HepG2 (cell line): ENCODE data around the gene SHFL. TPM values are rescaled to one million over a fixed set of nuclear protein-coding genes. Genes with fewer than 3 reads are reported as not detected.

Experiments
- DMTF1 ChIP-seq: sonication (generic); formaldehyde crosslinking; IDR thresholded peaks from 2 replicates; pipeline ENCODE4 v1.4.0; 2020; ENCODE audit warnings: mild to moderate bottlenecking, missing genetic modification reagents
- FOXC1 ChIP-seq: sonication (generic); formaldehyde crosslinking; IDR thresholded peaks from 2 replicates; pipeline ENCODE4 v1.8.0; 2022; ENCODE audit warnings: mild to moderate bottlenecking, missing genetic modification reagents, borderline replicate concordance
- KDM1A ChIP-seq: IDR thresholded peaks from 2 replicates; pipeline ENCODE4 v1.6.1; 2016; ENCODE audit warnings: missing compliant biosample characterization
- MEIS2 ChIP-seq: sonication (generic); formaldehyde crosslinking; IDR thresholded peaks from 2 replicates; pipeline ENCODE4 v1.9.0; 2021; ENCODE audit warnings: mild to moderate bottlenecking, missing genetic modification reagents
- NFE2L2 ChIP-seq: fragments of 150-350 bp; IDR thresholded peaks from 2 replicates; pipeline ENCODE4 v1.6.1; 2014; ENCODE audit warnings: low read length
- U2AF1 ChIP-seq: fragments of 200-400 bp; formaldehyde crosslinking; optimal IDR thresholded peaks from 2 replicates; pipeline ENCODE3; 2017; ENCODE audit warnings: mild to moderate bottlenecking, low read depth, low read length
- ZNF207 ChIP-seq: fragments of 450-650 bp; IDR thresholded peaks from 2 replicates; pipeline ENCODE4 v1.6.1; 2016; ENCODE audit warnings: antibody characterized with exemption, borderline replicate concordance
- ZNF296 ChIP-seq: sonication (generic); formaldehyde crosslinking; conservative IDR thresholded peaks from 2 replicates; pipeline ENCODE4 v1.5.0; 2020; ENCODE audit warnings: mild to moderate bottlenecking, missing genetic modification reagents
- ZNF44 ChIP-seq: sonication (generic); formaldehyde crosslinking; IDR thresholded peaks from 2 replicates; pipeline ENCODE4 v1.5.1; 2020; ENCODE audit warnings: mild to moderate bottlenecking, missing genetic modification reagents
- ZNF468 ChIP-seq: sonication (generic); formaldehyde crosslinking; IDR thresholded peaks from 2 replicates; pipeline ENCODE4 v1.8.0; 2022; ENCODE audit warnings: mild to moderate bottlenecking, moderate library complexity, missing genetic modification reagents
- ZNF563 ChIP-seq: sonication (generic); formaldehyde crosslinking; IDR thresholded peaks from 2 replicates; pipeline ENCODE4 v1.8.0; 2022; ENCODE audit warnings: mild to moderate bottlenecking, moderate library complexity, missing genetic modification reagents
- ZNF781 ChIP-seq: sonication (generic); formaldehyde crosslinking; IDR thresholded peaks from 2 replicates; pipeline ENCODE4 v1.5.1; 2020; ENCODE audit warnings: borderline replicate concordance, mild to moderate bottlenecking, missing genetic modification reagents; ENCODE audit errors: not compliant biosample characterization
- ZSCAN25 ChIP-seq: sonication (generic); formaldehyde crosslinking; IDR thresholded peaks from 2 replicates; pipeline ENCODE4 v1.8.0; 2022; ENCODE audit warnings: mild to moderate bottlenecking, missing genetic modification reagents
- polyA plus RNA-seq, 8 experiments: library from polyadenylated mRNA; depleted of rRNA in 3 of 8; stranded (reverse) in 7 of 8; unstranded in 1 of 8; fragments of >200 nt; fragmentation: Illumina TruSeq in 4 of 8; extraction: Trizol in 4 of 8; gene quantifications; 2 replicates each; pipeline versions ENCODE4 v1.2.1 to v1.2.3, GENCODE V29; 2011 to 2016; ENCODE audit warnings: low read depth in 4 of 8, missing spikeins in 1 of 8, mixed read lengths in 1 of 8; ENCODE audit not compliant: insufficient read depth in 1 of 8
- total RNA-seq, 5 experiments: library from RNA; depleted of rRNA; stranded (reverse); fragments of >200 nt; fragmentation: Illumina TruSeq; extraction: Trizol; gene quantifications; 2 replicates each; pipeline ENCODE4 v1.2.3, GENCODE V29; 2016; ENCODE audit warnings: low read depth in 1 of 5
- TF ChIP-seq, protein P1 (sequence below): IDR thresholded peaks from 2 replicates; pipeline ENCODE4 v1.6.1; 2016; ENCODE audit warnings: low read depth, control low read depth
- TF ChIP-seq, protein P2 (sequence below): sonication (generic); formaldehyde crosslinking; IDR thresholded peaks from 2 replicates; pipeline ENCODE4 v1.4.0; 2020; ENCODE audit warnings: mild to moderate bottlenecking, missing genetic modification reagents, borderline replicate concordance
- TF ChIP-seq, protein P3 (sequence below): IDR thresholded peaks from 2 replicates; pipeline ENCODE4 v1.6.1; 2016; ENCODE audit warnings: mild to moderate bottlenecking, missing biosample characterization, missing genetic modification reagents
- TF ChIP-seq, protein P4 (sequence below): IDR thresholded peaks from 2 replicates; pipeline ENCODE4 v1.6.1; 2016; ENCODE audit warnings: missing genetic modification reagents, missing compliant biosample characterization
- TF ChIP-seq, protein P5 (sequence below): sonication (generic); formaldehyde crosslinking; IDR thresholded peaks from 2 replicates; pipeline ENCODE4 v1.8.0; 2022; ENCODE audit warnings: mild to moderate bottlenecking, missing genetic modification reagents, moderate library complexity
- TF ChIP-seq, protein P6 (sequence below): sonication (generic); formaldehyde crosslinking; IDR thresholded peaks from 2 replicates; pipeline ENCODE4 v1.4.0; 2020; ENCODE audit warnings: missing genetic modification reagents

Gene SHFL
- total and polyA plus RNA-seq, 2 of the 13 experiments (the other 11 are each of a cell fraction or from before 2014, with no cell fraction given) = 12.3 to 36.4 TPM

- TF ChIP-seq ZNF563 (peak; percentile 93), ZNF296 (no peak), ZNF44 (CRISPR knock-in tag) (no peak; the same call in 1 of the 2 replicates), FOXC1 (CRISPR knock-in tag) (peak; percentile 85; the same call in 1 of the 2 replicates), KDM1A (CRISPR knock-in tag) (no peak), ZNF468 (CRISPR knock-in tag) (no peak), ZNF207 (no peak), ZSCAN25 (CRISPR knock-in tag) (no peak), ZNF781 (CRISPR knock-in tag) (peak; percentile 95), NFE2L2 (no peak), MEIS2 (peak; percentile 28; the same call in 1 of the 2 replicates), U2AF1 (no peak), DMTF1 (no peak)
- TF ChIP-seq, protein P1, sequence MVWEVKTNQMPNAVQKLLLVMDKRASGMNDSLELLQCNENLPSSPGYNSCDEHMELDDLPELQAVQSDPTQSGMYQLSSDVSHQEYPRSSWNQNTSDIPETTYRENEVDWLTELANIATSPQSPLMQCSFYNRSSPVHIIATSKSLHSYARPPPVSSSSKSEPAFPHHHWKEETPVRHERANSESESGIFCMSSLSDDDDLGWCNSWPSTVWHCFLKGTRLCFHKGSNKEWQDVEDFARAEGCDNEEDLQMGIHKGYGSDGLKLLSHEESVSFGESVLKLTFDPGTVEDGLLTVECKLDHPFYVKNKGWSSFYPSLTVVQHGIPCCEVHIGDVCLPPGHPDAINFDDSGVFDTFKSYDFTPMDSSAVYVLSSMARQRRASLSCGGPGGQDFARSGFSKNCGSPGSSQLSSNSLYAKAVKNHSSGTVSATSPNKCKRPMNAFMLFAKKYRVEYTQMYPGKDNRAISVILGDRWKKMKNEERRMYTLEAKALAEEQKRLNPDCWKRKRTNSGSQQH (CRISPR knock-in tag) = 0 out of 2 replicates have a peak, but pooled peaks have one; percentile 29
- TF ChIP-seq, protein P2, sequence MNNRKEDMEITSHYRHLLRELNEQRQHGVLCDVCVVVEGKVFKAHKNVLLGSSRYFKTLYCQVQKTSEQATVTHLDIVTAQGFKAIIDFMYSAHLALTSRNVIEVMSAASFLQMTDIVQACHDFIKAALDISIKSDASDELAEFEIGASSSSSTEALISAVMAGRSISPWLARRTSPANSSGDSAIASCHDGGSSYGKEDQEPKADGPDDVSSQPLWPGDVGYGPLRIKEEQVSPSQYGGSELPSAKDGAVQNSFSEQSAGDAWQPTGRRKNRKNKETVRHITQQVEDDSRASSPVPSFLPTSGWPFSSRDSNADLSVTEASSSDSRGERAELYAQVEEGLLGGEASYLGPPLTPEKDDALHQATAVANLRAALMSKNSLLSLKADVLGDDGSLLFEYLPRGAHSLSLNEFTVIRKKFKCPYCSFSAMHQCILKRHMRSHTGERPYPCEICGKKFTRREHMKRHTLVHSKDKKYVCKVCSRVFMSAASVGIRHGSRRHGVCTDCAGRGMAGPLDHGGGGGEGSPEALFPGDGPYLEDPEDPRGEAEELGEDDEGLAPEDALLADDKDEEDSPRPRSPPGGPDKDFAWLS = no peak
- TF ChIP-seq, protein P3, sequence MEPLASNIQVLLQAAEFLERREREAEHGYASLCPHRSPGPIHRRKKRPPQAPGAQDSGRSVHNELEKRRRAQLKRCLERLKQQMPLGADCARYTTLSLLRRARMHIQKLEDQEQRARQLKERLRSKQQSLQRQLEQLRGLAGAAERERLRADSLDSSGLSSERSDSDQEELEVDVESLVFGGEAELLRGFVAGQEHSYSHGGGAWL = peak; percentile 98
- TF ChIP-seq, protein P4, sequence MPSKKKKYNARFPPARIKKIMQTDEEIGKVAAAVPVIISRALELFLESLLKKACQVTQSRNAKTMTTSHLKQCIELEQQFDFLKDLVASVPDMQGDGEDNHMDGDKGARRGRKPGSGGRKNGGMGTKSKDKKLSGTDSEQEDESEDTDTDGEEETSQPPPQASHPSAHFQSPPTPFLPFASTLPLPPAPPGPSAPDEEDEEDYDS (CRISPR knock-in tag) = peak; percentile 42
- TF ChIP-seq, protein P5, sequence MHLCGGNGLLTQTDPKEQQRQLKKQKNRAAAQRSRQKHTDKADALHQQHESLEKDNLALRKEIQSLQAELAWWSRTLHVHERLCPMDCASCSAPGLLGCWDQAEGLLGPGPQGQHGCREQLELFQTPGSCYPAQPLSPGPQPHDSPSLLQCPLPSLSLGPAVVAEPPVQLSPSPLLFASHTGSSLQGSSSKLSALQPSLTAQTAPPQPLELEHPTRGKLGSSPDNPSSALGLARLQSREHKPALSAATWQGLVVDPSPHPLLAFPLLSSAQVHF = no peak
- TF ChIP-seq, protein P6, sequence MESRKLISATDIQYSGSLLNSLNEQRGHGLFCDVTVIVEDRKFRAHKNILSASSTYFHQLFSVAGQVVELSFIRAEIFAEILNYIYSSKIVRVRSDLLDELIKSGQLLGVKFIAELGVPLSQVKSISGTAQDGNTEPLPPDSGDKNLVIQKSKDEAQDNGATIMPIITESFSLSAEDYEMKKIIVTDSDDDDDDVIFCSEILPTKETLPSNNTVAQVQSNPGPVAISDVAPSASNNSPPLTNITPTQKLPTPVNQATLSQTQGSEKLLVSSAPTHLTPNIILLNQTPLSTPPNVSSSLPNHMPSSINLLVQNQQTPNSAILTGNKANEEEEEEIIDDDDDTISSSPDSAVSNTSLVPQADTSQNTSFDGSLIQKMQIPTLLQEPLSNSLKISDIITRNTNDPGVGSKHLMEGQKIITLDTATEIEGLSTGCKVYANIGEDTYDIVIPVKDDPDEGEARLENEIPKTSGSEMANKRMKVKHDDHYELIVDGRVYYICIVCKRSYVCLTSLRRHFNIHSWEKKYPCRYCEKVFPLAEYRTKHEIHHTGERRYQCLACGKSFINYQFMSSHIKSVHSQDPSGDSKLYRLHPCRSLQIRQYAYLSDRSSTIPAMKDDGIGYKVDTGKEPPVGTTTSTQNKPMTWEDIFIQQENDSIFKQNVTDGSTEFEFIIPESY (CRISPR knock-in tag) = no peak; the same call in 1 of the 2 replicates
Measured at GRCh38 chr19:10106100-10106936, 20.2 kb downstream of the SHFL start, which contains the start of gene PPAN (continued).
